A549 (cell line): ENCODE results near the gene ZNF764.

Experiments
- CTCF ChIP-seq: fragments of >200 bp; sonication (Bioruptor Twin); formaldehyde crosslinking; IDR thresholded peaks from 3 replicates; pipeline ENCODE4 v1.5.1; 2016
- EHMT2 ChIP-seq: fragments of 200-600 bp; sonication (generic); IDR thresholded peaks from 2 replicates; pipeline ENCODE4 v1.6.1; 2016; ENCODE audit warnings: antibody characterized with exemption, low read depth, mild to moderate bottlenecking, moderate library complexity
- JUNB ChIP-seq: fragments of >200 bp; sonication (Bioruptor Twin); formaldehyde crosslinking; IDR thresholded peaks from 2 replicates; pipeline ENCODE4 v1.6.1; 2016
- KDM1A ChIP-seq: fragments of 200-600 bp; sonication (generic); IDR thresholded peaks from 2 replicates; pipeline ENCODE4 v1.6.1; 2016; ENCODE audit warnings: low read depth, mild to moderate bottlenecking
- MAFK ChIP-seq: fragments of 450-650 bp; IDR thresholded peaks from 2 replicates; pipeline ENCODE4 v1.6.1; 2014; ENCODE audit not compliant: partially characterized antibody
- PHF8 ChIP-seq: fragments of 200-600 bp; sonication (generic); IDR thresholded peaks from 2 replicates; pipeline ENCODE4 v1.6.1; 2016; ENCODE audit warnings: low read depth, mild to moderate bottlenecking, antibody characterized with exemption, moderate library complexity, borderline replicate concordance
- POLR2A ChIP-seq: IDR thresholded peaks from 2 replicates; pipeline ENCODE4 v1.6.1; 2012; ENCODE audit warnings: mild to moderate bottlenecking, low read length
- RCOR1 ChIP-seq: fragments of 150-350 bp; IDR thresholded peaks from 2 replicates; pipeline ENCODE4 v1.6.1; 2014; ENCODE audit warnings: antibody characterized with exemption, low read length, low read depth
- REST ChIP-seq: fragments of 200-600 bp; sonication (generic); IDR thresholded peaks from 2 replicates; pipeline ENCODE4 v1.6.1; 2016; ENCODE audit warnings: antibody characterized with exemption, mild to moderate bottlenecking, moderate library complexity
- SMC3 ChIP-seq: fragments of >200 bp; sonication (Bioruptor Twin); formaldehyde crosslinking; IDR thresholded peaks from 3 replicates; pipeline ENCODE4 v1.6.1; 2018; ENCODE audit warnings: inconsistent platforms
- SREBF2 ChIP-seq: fragments of 450-650 bp; IDR thresholded peaks from 2 replicates; pipeline ENCODE4 v1.6.1; 2014; ENCODE audit warnings: mild to moderate bottlenecking, moderate library complexity
- TFCP2L1 ChIP-seq: fragments of 250-450 bp; sonication (Bioruptor Pico); IDR thresholded peaks from 2 replicates; pipeline ENCODE4 v1.5.0; 2021; ENCODE audit warnings: mild to moderate bottlenecking
- TF ChIP-seq, protein P1 (sequence below): IDR thresholded peaks from 2 replicates; pipeline ENCODE4 v1.6.1; 2012

DNA sequence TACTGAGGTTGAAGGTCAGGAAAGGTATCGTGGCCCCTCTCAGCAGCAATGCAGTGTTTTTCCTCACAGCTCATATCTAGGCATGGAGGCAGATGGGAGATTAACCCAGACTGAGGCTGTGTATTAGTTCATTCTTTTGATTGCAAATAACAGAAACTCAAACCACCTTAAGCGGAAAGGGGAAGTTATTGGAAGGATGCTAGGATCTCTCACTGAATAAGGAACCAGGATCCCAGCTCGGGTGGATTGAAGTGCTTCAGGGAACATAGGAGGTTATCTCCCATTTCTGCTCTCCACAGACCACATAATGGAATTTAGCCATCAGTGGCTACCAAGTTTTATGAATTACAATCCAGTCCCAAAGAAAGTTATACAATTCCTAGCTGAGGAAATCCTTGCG is 43.8 kb upstream of the ZNF764 start:
- TF ChIP-seq, protein P1, sequence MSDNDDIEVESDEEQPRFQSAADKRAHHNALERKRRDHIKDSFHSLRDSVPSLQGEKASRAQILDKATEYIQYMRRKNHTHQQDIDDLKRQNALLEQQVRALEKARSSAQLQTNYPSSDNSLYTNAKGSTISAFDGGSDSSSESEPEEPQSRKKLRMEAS = no peak
- no peak for TF ChIP-seq JUNB
- TF ChIP-seq MAFK = no peak
- TF ChIP-seq CTCF = no peak
- no peak for TF ChIP-seq RCOR1
- no peak for TF ChIP-seq SREBF2
- TF ChIP-seq TFCP2L1 (CRISPR knock-in tag) = no peak
- TF ChIP-seq POLR2A = no peak
- no peak for TF ChIP-seq EHMT2
- no peak for TF ChIP-seq REST
- no peak for TF ChIP-seq SMC3
- TF ChIP-seq PHF8 = no peak
- TF ChIP-seq KDM1A = no peak
